Memory B cell (primary cell): Measurements from ENCODE around the gene TGM6.

ENCODE experiments used
- ATAC-seq: fragments of 150-1000 bp; cut with Tn5 transposase; 2 replicates; pipeline ENCODE4 v1.10.0; 2021; ENCODE audit warnings: low read depth, mild to moderate bottlenecking, moderate library complexity
- DNase-seq, 2 donors: peaks; one replicate each; pipeline ENCODE4 v3.0.0; 2022; ENCODE audit warnings: low spot score in 2 of 2
- H3K27ac Mint-ChIP-seq: one replicate; pipeline ENCODE4 v1.8.0; 2022; ENCODE audit warnings: mild to moderate bottlenecking, moderate library complexity, mixed read lengths
- H3K27me3 Mint-ChIP-seq: one replicate; pipeline ENCODE4 v1.8.0; 2022; ENCODE audit warnings: mixed read lengths
- H3K36me3 Mint-ChIP-seq: one replicate; pipeline ENCODE4 v1.8.0; 2022; ENCODE audit warnings: mild to moderate bottlenecking, mixed read lengths
- H3K4me1 Mint-ChIP-seq: one replicate; pipeline ENCODE4 v1.8.0; 2022; ENCODE audit warnings: mixed read lengths
- H3K4me3 Mint-ChIP-seq: one replicate; pipeline ENCODE4 v1.8.0; 2022; ENCODE audit warnings: mild to moderate bottlenecking, moderate library complexity, mixed read lengths
- H3K9me3 Mint-ChIP-seq: one replicate; pipeline ENCODE4 v1.8.0; 2022; ENCODE audit warnings: mixed read lengths

TGM6 gene

DNA sequence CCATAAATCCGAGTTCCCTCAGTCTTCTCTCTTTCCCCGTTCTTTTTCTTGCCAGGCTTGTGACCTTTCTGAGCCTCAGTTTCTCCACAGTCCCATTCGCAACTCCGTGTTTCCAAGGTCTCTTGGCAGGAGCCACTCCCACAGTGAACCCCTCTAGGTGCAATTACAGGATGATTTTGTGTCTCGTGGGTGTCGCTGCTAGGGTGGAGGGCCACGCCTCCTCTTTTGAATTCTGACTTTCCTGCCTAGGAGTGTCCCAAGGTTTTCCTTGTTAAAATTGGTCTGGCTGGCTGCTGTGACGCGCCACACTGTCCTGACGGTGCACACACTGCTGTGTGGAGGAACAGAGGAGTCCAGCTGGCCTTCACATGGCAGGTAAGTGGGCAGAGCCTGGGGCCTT is at the start of gene TGM6:
Gene TGM6, plus strand, starts transcription at position 301 of the 400 bp plus-strand sequence. Its CDS starts 68 bp downstream, at position 369.
- H3K27ac Mint-ChIP-seq: no peak within 1 kb of the TSS
- no peak within 1 kb of the TSS for H3K4me3 Mint-ChIP-seq
- no peak for ATAC-seq

DNA sequence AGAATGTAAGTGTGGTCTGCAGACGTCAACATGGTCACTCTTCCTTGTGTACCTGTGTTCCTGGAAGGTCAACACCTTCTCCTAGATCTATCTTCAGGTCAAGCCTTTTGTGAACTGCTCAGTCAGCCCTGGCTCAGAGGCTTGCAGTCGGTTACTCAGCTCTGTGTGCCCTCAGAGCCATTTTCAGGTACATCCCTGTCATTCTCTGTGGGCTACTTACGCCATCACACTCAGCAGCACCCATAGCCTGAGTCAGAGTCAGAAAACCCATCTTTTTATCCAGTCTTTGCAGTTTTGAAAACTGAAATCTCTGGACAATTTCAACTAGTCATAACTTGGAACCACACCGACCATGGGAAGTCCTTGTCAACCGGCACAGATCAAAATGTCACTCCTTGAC is 49.6 kb upstream of the TGM6 start:
- H3K4me1 Mint-ChIP-seq: no peaks in the 10 kb centered on the region
- H3K36me3 Mint-ChIP-seq: no peaks in the 10 kb centered on the region
- H3K27me3 Mint-ChIP-seq: peaks cover 7% of the 10 kb centered on the region

More for the DNA sequence above, at the start of gene TGM6:
- no peak for DNase-seq
- Mint-ChIP-seq H3K36me3 (no peaks in the 10 kb centered on the region), H3K9me3 (no peaks in the 10 kb centered on the region), H3K27me3 (peaks cover 17% of the 10 kb centered on the region), H3K4me1 (peaks cover 2% of the 10 kb centered on the region)

GRCh38 chr20:2331901-2332565 is 48.7 kb upstream of the TGM6 start:
- Mint-ChIP-seq H3K4me3 (no peak overlapping the region), H3K9me3 (no peaks in the 10 kb centered on the region), H3K4me1 (no peaks in the 10 kb centered on the region), H3K27me3 (peaks cover 7% of the 10 kb centered on the region), H3K27ac (no peak overlapping the region), H3K36me3 (no peaks in the 10 kb centered on the region)
- DNase-seq (no peak), ATAC-seq (no peak)

More for the DNA sequence above, 49.6 kb upstream of the TGM6 start:
- Mint-ChIP-seq H3K27ac (no peak overlapping the region), H3K4me3 (no peak overlapping the region), H3K9me3 (no peaks in the 10 kb centered on the region)
- DNase-seq (no peak), ATAC-seq (no peak)

GRCh38 chr20:2332711-2333110 is 48.0 kb upstream of the TGM6 start:
- Mint-ChIP-seq H3K9me3 (no peaks in the 10 kb centered on the region), H3K4me1 (no peaks in the 10 kb centered on the region), H3K4me3 (no peak overlapping the region), H3K27me3 (peaks cover 4% of the 10 kb centered on the region), H3K36me3 (no peaks in the 10 kb centered on the region), H3K27ac (no peak overlapping the region)
- ATAC-seq: no peak
- no peak for DNase-seq

DNA sequence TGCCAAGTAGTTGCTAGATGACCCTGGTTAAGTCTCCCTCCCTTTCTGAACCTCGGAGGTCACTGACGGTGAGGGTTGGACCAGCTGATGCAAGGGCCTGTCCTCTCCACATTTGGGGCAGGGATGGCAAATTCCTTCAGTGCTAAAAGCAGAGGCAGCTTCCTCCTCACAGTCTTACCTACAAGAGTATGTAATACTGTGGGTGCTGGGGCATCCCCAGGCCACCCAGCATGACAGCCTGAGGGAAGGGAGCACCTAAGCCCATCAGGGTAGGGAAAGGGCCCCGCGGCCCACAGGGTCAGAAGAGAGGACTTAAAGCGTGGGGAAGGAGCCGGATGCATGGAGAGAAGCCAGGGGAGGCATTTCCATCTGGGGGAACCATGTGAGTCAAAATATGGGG is 46.9 kb upstream of the TGM6 start:
- Mint-ChIP-seq H3K4me3 (no peak overlapping the region), H3K27me3 (peaks cover 4% of the 10 kb centered on the region), H3K36me3 (no peaks in the 10 kb centered on the region), H3K9me3 (no peaks in the 10 kb centered on the region), H3K27ac (no peak overlapping the region), H3K4me1 (no peaks in the 10 kb centered on the region)
- DNase-seq (no peak), ATAC-seq (no peak)

GRCh38 chr20:2335096-2335870 is 45.4 kb upstream of the TGM6 start:
- no peaks in the 10 kb centered on the region for H3K36me3 Mint-ChIP-seq
- no peak for DNase-seq
- no peak for ATAC-seq
- peaks cover 8% of the 10 kb centered on the region for H3K27me3 Mint-ChIP-seq
- H3K4me3 Mint-ChIP-seq: no peak overlapping the region
- H3K27ac Mint-ChIP-seq: no peak overlapping the region
- H3K4me1 Mint-ChIP-seq: no peaks in the 10 kb centered on the region
- H3K9me3 Mint-ChIP-seq: no peaks in the 10 kb centered on the region

DNA sequence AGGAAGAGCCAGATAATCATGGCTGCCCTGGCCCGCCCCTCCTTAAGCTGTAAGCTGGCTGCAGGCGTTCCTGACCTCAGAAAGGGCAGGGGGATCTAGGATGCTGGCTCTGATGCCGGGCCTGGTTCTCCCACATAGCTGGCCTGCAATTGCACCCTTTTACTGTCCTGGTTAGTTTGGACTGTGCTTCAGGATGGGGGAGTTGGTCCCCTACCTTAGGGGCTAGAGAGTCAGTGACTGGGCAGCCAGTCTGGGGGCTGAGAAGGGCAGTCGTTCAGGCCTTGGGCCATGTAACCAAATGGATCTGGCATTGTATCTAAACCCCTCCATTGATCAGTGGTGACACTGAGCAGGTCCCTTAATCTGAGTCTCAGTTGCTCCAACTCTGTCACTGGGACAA is 44.2 kb upstream of the TGM6 start:
- no peaks in the 10 kb centered on the region for H3K36me3 Mint-ChIP-seq
- peaks cover 10% of the 10 kb centered on the region for H3K27me3 Mint-ChIP-seq
- DNase-seq (no peak), ATAC-seq (no peak)
- no peaks in the 10 kb centered on the region for H3K4me1 Mint-ChIP-seq
- H3K27ac Mint-ChIP-seq: no peak overlapping the region
- H3K9me3 Mint-ChIP-seq: no peaks in the 10 kb centered on the region
- no peak overlapping the region for H3K4me3 Mint-ChIP-seq

DNA sequence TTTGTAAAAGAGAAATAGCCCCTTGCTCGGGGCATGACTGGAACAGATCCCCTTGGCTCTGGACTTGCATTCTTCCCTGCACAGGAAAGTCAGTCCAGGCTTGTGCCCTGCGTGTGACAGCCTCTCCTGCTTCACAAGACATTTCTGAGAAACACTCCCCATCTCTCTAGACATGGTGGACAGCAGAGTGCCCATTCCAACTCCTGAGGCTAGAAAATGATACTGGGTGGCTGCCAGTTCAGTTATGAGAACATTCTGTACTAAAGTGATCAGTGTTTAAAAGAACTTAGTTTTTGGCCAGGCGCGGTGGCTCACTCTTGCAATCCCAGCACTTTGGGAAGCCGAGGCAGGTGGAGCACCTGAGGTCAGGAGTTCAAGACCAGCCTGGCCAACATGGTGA is 43.6 kb upstream of the TGM6 start:
- Mint-ChIP-seq H3K4me3 (no peak overlapping the region), H3K27me3 (peaks cover 10% of the 10 kb centered on the region), H3K36me3 (no peaks in the 10 kb centered on the region), H3K9me3 (no peaks in the 10 kb centered on the region), H3K27ac (no peak overlapping the region), H3K4me1 (no peaks in the 10 kb centered on the region)
- ATAC-seq: no peak
- DNase-seq: no peak

GRCh38 chr20:2338411-2339066 is 42.2 kb upstream of the TGM6 start:
- H3K36me3 Mint-ChIP-seq: no peaks in the 10 kb centered on the region
- H3K27me3 Mint-ChIP-seq: peaks cover 10% of the 10 kb centered on the region
- H3K4me1 Mint-ChIP-seq: no peaks in the 10 kb centered on the region
- peaks cover under 1% of the 10 kb centered on the region for H3K9me3 Mint-ChIP-seq
- no peak overlapping the region for H3K4me3 Mint-ChIP-seq
- no peak overlapping the region for H3K27ac Mint-ChIP-seq
- no peak for ATAC-seq
- no peak for DNase-seq

DNA sequence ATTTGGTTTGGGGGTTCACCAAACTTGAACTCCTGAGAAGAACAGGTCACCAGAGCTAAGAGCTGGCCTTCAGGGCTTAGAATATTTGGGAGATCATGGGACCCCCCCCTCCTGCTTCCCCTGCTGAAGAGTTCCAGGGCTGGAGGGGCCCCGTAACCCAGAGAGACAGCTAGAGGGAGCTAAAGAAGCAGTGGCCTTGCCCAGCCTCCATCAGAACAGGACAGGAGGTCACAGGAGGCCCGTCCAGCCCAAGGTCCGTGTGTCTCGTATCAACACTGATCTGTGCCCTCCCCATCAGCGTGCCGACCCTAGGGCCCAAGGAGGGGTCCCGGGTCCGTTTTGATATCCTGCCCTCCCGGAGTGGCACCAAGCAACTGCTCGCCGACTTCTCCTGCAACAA is 40.6 kb upstream of the TGM6 start:
- no peaks in the 10 kb centered on the region for H3K36me3 Mint-ChIP-seq
- peaks cover 1% of the 10 kb centered on the region for H3K9me3 Mint-ChIP-seq
- DNase-seq (no peak), ATAC-seq (no peak)
- H3K4me1 Mint-ChIP-seq: no peaks in the 10 kb centered on the region
- no peak overlapping the region for H3K4me3 Mint-ChIP-seq
- no peak overlapping the region for H3K27ac Mint-ChIP-seq
- H3K27me3 Mint-ChIP-seq: peaks cover 10% of the 10 kb centered on the region

DNA sequence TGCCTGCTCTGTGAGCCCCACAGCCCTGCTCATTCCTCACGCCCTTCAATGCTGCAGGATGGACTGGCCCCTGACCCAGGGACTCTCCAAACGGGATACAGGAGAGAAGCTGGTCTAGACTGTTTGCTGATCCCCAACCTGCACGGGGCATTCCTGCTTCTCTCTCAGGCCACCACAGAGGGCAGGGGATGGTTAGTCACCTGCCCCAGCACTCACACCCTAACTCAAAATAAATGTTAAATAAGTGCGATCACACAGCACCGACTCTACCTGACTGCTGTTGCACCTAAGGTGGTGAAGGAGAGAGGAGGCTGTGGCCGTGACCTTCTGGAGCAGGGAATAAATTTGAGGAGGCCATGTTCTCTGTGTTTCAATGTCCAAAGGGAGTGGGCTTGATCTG is 39.9 kb upstream of the TGM6 start:
- Mint-ChIP-seq H3K27ac (no peak overlapping the region), H3K4me3 (no peak overlapping the region), H3K36me3 (no peaks in the 10 kb centered on the region), H3K4me1 (no peaks in the 10 kb centered on the region), H3K9me3 (peaks cover 1% of the 10 kb centered on the region), H3K27me3 (peaks cover 10% of the 10 kb centered on the region)
- DNase-seq (no peak), ATAC-seq (no peak)

DNA sequence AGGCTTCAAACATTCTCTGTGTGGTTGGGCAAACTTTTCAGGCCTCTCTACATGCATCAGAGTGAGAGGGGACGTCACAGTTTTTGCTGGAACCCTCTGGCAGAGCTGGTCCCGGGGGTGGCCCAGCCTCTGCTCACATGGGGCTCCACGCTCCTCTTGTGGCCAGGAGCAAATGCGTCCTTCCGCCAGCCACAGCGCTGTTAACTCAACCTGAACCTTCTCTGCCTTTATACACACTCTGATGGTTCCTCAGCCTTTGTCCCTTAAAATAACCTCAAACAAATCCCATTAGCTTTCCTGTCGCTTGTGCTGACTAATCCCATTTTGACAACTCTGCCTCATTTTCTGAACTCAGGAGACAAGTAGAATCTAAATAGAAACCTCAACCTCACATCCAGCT is 39.4 kb upstream of the TGM6 start:
- no peak for DNase-seq
- no peak overlapping the region for H3K4me3 Mint-ChIP-seq
- ATAC-seq: no peak
- no peaks in the 10 kb centered on the region for H3K4me1 Mint-ChIP-seq
- no peak overlapping the region for H3K27ac Mint-ChIP-seq
- peaks cover 10% of the 10 kb centered on the region for H3K27me3 Mint-ChIP-seq
- H3K9me3 Mint-ChIP-seq: peaks cover 1% of the 10 kb centered on the region
- H3K36me3 Mint-ChIP-seq: no peaks in the 10 kb centered on the region

DNA sequence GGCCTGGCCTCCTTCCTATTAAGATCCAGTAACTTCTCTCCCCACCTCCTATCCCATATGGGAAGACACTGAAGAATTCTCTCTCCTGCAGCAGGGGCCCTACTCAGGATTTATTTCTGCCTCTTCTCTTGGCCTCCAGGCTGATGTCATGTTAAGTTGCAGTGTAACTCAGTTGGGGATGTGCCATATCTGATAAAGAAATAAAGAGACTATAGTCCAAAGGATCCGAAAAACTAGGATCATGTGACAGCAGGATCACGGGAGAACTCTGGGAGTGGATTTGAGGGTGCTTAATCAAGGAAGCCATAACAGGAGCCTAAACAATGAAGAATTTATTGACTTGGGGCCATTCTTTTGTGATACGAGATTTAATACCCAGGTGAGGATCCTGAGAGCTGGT is 38.5 kb upstream of the TGM6 start:
- ATAC-seq: no peak
- no peak for DNase-seq
- H3K4me3 Mint-ChIP-seq: no peak overlapping the region
- no peak overlapping the region for H3K27ac Mint-ChIP-seq
- no peaks in the 10 kb centered on the region for H3K4me1 Mint-ChIP-seq
- no peaks in the 10 kb centered on the region for H3K36me3 Mint-ChIP-seq
- H3K27me3 Mint-ChIP-seq: peaks cover 8% of the 10 kb centered on the region
- H3K9me3 Mint-ChIP-seq: peaks cover 1% of the 10 kb centered on the region

DNA sequence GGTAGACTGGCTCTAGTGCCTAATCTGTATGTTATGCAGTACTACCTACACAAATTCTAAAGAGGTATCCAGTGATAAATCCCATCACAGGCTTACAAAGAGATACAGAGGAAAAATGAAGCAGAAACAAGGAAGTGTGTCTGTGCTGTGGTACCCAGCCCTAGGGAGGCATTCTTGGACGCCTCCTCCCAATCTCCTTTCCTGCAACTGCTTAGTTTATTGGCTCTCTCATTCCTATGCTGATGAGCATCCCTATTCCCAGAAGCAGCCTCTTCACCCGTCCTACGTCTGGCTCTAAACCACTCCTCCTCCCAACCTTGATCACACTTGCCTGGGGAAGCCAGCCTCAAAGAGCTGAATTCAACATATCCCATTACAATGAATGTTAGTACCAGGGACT is 34.5 kb upstream of the TGM6 start:
- Mint-ChIP-seq H3K4me1 (no peaks in the 10 kb centered on the region), H3K4me3 (no peak overlapping the region)

More for the DNA sequence above, 34.5 kb upstream of the TGM6 start:
- DNase-seq (no peak), ATAC-seq (no peak)
- H3K36me3 Mint-ChIP-seq: no peaks in the 10 kb centered on the region
- peaks cover 1% of the 10 kb centered on the region for H3K9me3 Mint-ChIP-seq
- peaks cover 5% of the 10 kb centered on the region for H3K27me3 Mint-ChIP-seq
- H3K27ac Mint-ChIP-seq: no peak overlapping the region
